Right atrium auricular region (tissue), 2 donors: ENCODE data around the gene B3GALNT2. TPM values are rescaled to one million over a fixed set of nuclear protein-coding genes. Genes with fewer than 3 reads are reported as not detected.
"Not testable (repeated sequence)": the region's sequence is repeated elsewhere in the genome, so short reads cannot be mapped to it uniquely, and the experiment has no call there.

Experiments
- DNase-seq: peaks from one replicate; pipeline ENCODE4 v3.0.0-alpha.2; 2019; ENCODE audit warnings: low spot score
- H3K27ac ChIP-seq, 2 donors: fragments of 200-600 bp; sonication (generic); 1 replicate in 1 of 2; 2 replicates in 1 of 2; pipeline ENCODE4 v1.5.1; 2016 to 2019
- H3K27me3 ChIP-seq, 2 donors: fragments of 200-600 bp; sonication (generic); one replicate each; pipeline versions ENCODE4 v1.5.1 to v1.6.0; 2017 to 2019
- H3K36me3 ChIP-seq: fragments of 200-600 bp; sonication (generic); one replicate; pipeline ENCODE4 v1.5.1; 2016
- H3K4me1 ChIP-seq, 2 donors: fragments of 200-600 bp; sonication (generic); one replicate each; pipeline versions ENCODE4 v1.5.1 to v1.6.0; 2017 to 2019
- H3K4me3 ChIP-seq, 2 donors: fragments of 200-600 bp; sonication (generic); 1 replicate in 1 of 2; 2 replicates in 1 of 2; pipeline ENCODE4 v1.5.1; 2017 to 2019; ENCODE audit warnings: mild to moderate bottlenecking in 1 of 2, moderate library complexity in 1 of 2
- H3K9me3 ChIP-seq, 2 donors: fragments of 200-600 bp; sonication (generic); one replicate each; pipeline ENCODE4 v1.5.1; 2019
- total RNA-seq, 2 donors: library from RNA; depleted of rRNA; stranded (reverse); fragments of >200 nt; gene quantifications; one replicate each; pipeline ENCODE4 v1.1.0, GENCODE V29; 2016
- TF ChIP-seq, protein P1 (sequence below), 2 donors: fragments of 200-600 bp; sonication (generic); IDR thresholded peaks; one replicate each; pipeline ENCODE4 v1.5.1; 2019; ENCODE audit warnings: antibody characterized with exemption in 2 of 2

The B3GALNT2 gene
- total RNA-seq, 2 donors from 2014 or later: 18.9 to 23.2 TPM

GRCh38 chr1:235545292-235545930 lies 41.2 kb upstream of the B3GALNT2 start:
- no peak for DNase-seq
- no peak overlapping the region for H3K4me3 ChIP-seq
- H3K4me1 ChIP-seq: no peaks in the 10 kb centered on the region
- no peak overlapping the region for H3K27ac ChIP-seq
- H3K36me3 ChIP-seq: no peaks in the 10 kb centered on the region
- H3K27me3 ChIP-seq: no peaks in the 10 kb centered on the region
- H3K9me3 ChIP-seq: no peaks in the 10 kb centered on the region
- TF ChIP-seq, protein P1, sequence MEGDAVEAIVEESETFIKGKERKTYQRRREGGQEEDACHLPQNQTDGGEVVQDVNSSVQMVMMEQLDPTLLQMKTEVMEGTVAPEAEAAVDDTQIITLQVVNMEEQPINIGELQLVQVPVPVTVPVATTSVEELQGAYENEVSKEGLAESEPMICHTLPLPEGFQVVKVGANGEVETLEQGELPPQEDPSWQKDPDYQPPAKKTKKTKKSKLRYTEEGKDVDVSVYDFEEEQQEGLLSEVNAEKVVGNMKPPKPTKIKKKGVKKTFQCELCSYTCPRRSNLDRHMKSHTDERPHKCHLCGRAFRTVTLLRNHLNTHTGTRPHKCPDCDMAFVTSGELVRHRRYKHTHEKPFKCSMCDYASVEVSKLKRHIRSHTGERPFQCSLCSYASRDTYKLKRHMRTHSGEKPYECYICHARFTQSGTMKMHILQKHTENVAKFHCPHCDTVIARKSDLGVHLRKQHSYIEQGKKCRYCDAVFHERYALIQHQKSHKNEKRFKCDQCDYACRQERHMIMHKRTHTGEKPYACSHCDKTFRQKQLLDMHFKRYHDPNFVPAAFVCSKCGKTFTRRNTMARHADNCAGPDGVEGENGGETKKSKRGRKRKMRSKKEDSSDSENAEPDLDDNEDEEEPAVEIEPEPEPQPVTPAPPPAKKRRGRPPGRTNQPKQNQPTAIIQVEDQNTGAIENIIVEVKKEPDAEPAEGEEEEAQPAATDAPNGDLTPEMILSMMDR (IDR thresholded peaks at IDR 0.05): no peak

DNA sequence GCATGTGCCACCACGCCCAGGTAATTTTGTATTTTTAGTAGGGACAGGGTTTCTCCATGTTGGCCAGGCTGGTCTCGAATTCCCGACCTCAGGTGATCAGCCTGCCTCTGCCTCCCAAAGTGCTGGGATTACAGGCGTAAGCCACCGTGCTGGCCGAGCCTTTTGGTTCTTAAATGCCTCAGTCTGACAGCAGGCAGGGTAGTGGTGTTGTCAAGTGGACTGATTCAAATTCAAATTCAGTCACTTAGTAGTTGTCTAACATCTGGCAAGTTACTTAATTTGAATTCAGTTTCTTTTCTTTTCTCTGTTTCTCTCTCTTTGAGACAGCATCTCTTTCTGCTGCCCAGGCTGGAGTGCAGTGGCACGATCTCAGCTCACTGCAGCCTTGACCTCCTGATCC lies 38.6 kb upstream of the B3GALNT2 start:
- not testable (repeated sequence) for H3K36me3 ChIP-seq, DNase-seq, H3K9me3 ChIP-seq, H3K27me3 ChIP-seq, H3K4me3 ChIP-seq, H3K27ac ChIP-seq, H3K4me1 ChIP-seq

DNA sequence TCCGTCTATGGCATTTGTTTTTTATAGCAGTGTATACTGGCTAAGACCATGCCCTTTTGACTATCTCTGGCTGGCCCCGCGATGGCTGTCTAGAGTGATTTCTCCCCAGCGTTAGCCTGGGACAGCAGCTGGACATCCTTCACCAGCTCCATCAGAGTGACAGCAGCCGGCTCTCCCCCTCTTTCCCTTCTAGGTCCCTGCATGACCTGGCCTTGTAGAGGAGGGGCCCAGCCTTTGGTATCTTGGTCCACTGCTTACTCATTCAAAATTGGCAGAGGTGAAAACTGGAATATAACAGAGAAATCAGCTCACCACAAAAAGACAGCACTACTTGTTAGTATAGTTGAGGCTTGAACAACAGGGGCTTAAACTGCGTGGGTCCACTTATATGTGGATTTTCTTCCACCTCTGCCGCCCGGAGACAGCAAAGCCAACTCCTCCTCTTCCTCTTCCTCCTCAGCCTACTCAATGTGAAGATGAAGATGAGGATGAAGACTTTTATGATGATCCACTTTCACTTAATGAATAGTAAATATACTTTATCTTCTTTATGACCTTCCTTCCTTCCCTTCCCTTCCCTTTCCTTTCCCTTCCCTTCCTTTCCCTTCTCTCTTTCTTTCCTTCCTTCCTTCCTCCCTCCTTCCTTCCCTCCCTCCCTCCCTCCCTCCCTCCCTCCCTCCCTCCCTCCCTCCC lies 29.4 kb upstream of the B3GALNT2 start:
- no peak for DNase-seq
- no peaks in the 10 kb centered on the region for H3K36me3 ChIP-seq
- H3K4me3 ChIP-seq: no peak overlapping the region
- TF ChIP-seq, protein P1 (IDR thresholded peaks at IDR 0.05): no peak
- no peak overlapping the region for H3K27ac ChIP-seq
- no peaks in the 10 kb centered on the region for H3K4me1 ChIP-seq
- H3K27me3 ChIP-seq: no peaks in the 10 kb centered on the region
- no peaks in the 10 kb centered on the region for H3K9me3 ChIP-seq

- H3K4me3 ChIP-seq: no peak overlapping the region
- no peaks in the 10 kb centered on the region for H3K9me3 ChIP-seq
- TF ChIP-seq, protein P1 (IDR thresholded peaks at IDR 0.05): no peak
- no peak for DNase-seq
- H3K36me3 ChIP-seq: no peaks in the 10 kb centered on the region
- H3K27ac ChIP-seq: no peak overlapping the region
- H3K4me1 ChIP-seq: no peaks in the 10 kb centered on the region
- H3K27me3 ChIP-seq: no peaks in the 10 kb centered on the region
These were observed 28.1 kb upstream of the B3GALNT2 start for GRCh38 chr1:235532360-235532759.

DNA sequence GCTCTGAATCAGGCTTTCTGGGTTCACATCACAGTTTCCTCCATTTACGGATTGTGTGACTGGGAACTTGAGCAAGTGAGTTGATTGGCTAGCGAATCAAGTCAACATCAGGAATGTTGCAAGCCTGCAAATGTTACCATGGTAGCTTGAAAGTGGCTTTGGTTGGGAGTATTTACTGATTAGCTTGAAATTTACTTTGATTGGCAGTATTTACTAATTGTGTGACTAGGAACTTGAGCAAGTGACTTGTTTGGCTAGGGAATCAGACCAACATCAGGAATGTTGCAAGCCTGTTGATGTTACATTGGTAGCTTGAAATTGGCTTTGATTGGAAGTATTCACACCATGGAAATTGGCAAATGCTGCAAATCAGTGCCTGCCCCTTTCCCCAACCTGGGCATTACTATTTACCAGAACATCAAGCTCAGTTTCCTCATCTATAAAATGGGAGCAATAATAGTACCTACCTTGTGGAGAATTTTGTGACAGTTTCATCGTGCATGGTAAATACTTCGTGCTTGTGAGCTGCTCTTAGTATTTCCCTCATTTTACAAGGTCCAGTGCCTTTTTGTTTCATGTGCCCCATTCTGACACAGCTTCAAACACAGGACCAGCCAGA lies 23.1 kb upstream of the B3GALNT2 start:
- TF ChIP-seq, protein P1 (IDR thresholded peaks at IDR 0.05): no peak
- peak; percentile 38 for DNase-seq
- Histone ChIP-seq H3K27me3 (no peaks in the 10 kb centered on the region), H3K4me1 (no peaks in the 10 kb centered on the region), H3K36me3 (no peaks in the 10 kb centered on the region), H3K4me3 (no peak overlapping the region), H3K9me3 (no peaks in the 10 kb centered on the region), H3K27ac (no peak overlapping the region)

DNA sequence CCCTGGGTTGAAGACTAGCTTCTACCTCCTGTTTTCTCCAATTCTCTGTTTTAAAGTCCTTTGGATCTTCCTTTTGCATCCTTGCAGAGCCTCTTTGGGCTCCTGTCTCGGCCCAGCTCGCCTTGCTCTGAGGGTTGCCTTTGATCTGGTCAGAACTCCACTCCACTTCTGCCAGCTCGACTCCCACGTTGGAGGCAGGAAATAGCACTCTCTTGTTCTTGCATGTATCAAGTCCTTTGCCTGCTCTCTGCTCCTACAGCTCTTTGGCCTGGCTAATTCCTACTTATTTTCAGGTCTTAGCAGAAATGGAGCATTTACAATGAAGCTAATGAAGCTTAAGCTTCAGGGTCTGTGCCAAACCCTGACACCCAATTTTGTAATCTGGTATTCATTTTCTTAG lies 21.1 kb upstream of the B3GALNT2 start:
- TF ChIP-seq, protein P1 (IDR thresholded peaks at IDR 0.05): no peak
- Histone ChIP-seq H3K9me3 (no peaks in the 10 kb centered on the region), H3K36me3 (no peaks in the 10 kb centered on the region), H3K4me3 (no peak overlapping the region), H3K27me3 (no peaks in the 10 kb centered on the region), H3K4me1 (no peaks in the 10 kb centered on the region), H3K27ac (no peak overlapping the region)
- peak; percentile 34 for DNase-seq
